HG03469 (cell line): ENCODE data around the gene TOMM5.
"Not testable (repeated sequence)": the region's sequence is repeated elsewhere in the genome, so short reads cannot be mapped to it uniquely, and the experiment has no call there.

Experiments used
- ATAC-seq: cut with Tn5 transposase; IDR thresholded peaks from one replicate; pipeline ENCODE4 v1.9.1; 2021; ENCODE audit warnings: mild to moderate bottlenecking, moderate library complexity, moderate number of reproducible peaks; ENCODE audit not compliant: unreplicated experiment

The TOMM5 gene

DNA sequence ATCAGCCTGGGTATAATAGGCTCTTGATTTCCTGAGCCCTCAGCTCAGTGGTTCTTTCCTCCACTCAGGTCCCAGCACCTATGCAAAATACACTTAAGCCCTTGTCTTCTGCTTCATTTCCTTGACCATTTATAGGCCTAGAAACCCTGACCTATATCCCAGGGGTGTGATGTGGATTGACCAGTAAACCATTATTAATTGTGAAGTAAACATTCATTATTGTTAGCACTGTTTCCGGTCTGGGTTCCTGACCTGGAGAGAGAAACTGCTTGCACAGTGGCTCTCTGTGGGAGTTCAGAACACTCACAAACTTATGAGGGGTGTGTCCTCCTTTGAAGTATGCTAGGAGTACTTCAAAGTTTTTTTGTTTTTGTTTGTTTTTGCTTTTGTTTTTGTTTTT lies 19.6 kb upstream of the TOMM5 start:
- no peak for ATAC-seq

DNA sequence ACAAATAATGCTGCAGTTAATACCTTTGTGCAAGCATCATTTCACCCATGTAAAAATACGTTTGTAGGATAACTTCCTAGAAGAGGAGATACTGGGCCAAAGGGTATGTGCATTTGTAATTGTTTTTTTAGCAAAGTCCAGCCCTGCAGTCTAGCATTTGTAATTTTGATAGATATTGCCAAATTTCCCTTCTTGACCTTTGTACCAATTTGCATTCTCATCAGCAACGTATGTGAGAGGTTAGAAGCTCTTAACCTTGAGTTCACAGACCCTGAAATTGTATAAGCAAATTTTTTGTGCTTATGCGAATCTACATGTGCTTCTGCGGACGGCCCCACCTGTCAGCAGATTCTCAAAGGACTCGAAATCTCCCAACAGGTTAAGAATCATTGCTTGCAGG lies 18.6 kb upstream of the TOMM5 start:
- ATAC-seq, result no peak

DNA sequence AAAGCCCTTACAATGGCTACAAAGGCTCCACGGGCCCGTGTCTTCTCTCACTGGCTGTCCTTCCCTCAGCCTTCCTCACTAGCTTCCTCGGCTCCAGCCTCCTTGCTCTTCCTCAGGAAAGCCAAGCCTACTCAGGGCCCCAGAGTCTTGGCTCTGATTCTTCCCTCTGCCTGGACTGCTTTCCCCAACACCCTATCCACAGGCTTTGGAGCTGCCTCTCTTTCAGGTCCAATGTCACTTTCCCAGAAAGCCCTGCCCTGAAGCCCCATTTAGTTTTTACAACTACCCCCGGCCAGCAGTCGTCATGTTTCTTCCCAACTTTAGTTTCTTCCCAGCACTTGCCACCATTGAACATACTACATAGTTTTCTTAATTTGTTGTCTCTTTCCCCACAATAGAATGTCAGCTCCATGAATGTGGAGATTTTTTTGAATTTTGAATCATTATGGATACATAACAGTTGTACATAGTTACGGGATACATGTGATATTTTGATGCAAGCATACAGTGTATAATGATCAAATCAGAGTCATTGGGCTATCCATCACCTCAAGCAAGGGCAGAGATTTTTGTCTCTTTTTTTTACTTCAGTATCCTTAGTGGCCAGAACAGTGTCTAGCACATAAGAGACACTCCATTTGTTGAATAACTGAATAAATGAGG lies 17.5 kb upstream of the TOMM5 start:
- ATAC-seq, result no peak

GRCh38 chr9:37608250-37608649 lies 15.9 kb upstream of the TOMM5 start:
- ATAC-seq, result no peak

DNA sequence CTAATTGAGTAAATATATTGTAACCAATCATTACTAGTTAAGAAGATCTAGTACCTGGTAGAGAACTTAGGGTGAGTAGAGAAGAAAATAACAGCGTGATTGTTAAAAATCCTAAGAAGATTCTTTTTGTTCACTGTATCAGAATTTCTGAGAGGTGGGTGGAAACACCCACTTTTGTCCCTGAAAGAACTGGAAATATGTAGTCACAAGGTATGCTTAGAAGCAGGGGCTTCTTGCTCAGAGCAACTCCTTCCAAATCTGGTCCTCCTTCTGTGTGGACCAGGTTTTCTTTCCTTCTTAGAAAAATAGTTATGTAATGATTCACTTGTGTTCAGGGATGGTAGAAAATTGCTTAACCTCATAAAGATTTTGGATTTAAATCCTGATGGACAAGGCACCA lies 11.9 kb upstream of the TOMM5 start:
- ATAC-seq, result no peak

DNA sequence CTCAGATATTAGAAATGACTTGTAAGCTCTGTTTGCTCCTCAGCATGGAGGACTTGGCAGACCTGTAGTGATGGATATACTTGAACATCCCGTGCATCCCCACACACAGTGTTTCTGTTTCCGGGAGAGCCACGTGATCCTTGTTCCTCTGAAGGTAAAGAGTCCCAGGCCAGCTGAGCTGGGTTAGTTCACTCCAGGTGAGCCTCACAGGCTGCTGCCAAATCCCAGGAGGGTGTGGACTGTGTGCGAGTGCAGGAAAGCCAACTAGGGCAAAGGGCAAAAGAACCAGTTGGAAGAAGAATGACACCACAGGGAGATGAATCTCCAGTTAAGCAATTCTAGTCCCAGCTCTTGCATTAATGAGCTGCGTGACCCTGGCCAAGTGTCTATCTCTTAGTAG lies 10.4 kb upstream of the TOMM5 start:
- no peak for ATAC-seq

GRCh38 chr9:37602061-37602460 lies 9.7 kb upstream of the TOMM5 start:
- ATAC-seq, result not testable (repeated sequence)

GRCh38 chr9:37596504-37596903 lies 4.1 kb upstream of the TOMM5 start:
- ATAC-seq, result no peak

DNA sequence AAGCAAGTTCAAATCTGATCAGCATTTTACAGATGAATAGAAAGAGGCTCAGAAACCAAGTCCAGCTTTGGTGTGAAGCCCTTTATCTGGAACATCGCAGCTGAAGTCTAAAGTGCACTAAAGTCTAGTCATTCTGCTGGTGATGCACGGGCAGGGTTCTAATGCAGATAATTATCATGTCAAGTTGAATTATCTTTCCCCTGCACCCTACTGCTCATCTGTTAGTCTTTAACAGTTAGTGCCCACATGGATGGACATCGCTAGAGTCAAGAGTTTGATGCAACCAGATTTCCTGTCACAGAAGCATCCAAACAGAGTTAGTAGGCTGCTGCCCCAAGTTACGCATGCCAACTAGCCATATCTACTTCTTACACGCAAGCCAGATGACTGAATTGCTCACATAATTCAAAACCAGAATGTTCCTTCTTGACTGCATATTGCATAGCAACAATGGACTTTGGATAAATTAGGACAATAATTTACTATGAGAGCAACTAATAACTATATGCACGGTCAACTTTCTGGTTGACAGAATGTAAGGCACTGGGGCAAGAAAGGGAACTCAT lies 1.6 kb upstream of the TOMM5 start:
- no peak for ATAC-seq

GRCh38 chr9:37587521-37587920 lies 4.9 kb downstream of the TOMM5 start:
- no peak for ATAC-seq

DNA sequence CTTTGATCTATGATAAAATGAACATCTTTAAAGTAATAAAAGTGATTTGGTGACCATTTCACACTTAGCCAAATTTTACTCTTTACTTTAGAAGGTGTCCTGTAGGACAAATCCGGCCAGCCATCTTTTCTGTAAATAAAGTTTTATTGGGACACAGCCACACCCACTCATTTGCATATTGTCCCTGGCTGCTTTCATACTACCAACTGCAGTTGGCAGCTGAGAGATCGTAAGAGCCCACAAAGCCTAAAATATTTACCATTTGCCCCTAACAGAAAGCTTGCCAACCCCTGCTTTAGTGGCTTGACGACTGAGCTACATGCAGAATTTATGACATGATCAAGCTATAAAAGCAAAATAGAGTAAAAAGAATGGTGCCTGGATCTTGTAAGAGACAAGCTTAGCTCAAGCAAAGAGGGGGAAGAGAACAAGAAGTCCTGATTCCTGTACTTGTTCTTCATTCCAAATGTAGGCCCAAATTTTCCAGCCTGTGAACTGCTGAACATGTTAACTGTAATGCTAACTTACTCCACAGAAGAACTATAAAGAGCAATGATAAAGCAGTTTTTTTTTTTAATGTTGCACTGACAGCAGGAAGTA lies 8.8 kb downstream of the TOMM5 start:
- no peak for ATAC-seq

- ATAC-seq, result no peak
These were observed 9.7 kb downstream of the TOMM5 start for GRCh38 chr9:37582548-37583157.

GRCh38 chr9:37575921-37576721 lies 16.3 kb downstream of the TOMM5 start, which contains the start of gene FBXO10:
TSS of gene FBXO10 (minus strand) at chr9:37576380. CDS start at chr9:37541768, 34,612 bp downstream.
- peak; percentile 37 for ATAC-seq

- no peak for ATAC-seq
These were observed 16.9 kb downstream of the TOMM5 start for GRCh38 chr9:37575511-37575914.

DNA sequence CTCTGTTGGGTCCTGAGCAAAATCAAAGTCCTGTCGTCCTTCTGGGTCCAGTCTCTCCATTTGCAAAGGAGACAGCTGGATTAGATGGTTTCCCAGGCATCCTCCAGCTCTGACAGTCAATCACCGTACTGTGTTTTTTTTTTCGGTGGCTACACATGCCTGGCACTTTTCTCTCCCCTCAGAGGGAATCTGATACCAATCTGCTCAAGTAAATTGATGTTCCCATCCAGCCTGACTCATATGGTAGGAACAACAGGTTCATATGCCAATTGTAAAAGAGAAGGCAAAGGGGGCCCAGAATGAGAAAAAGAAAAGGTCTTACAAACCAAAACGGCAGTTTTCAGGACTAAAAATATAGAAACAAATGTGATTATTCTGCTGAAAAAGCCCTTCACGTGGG lies 17.4 kb downstream of the TOMM5 start:
- ATAC-seq, result no peak

DNA sequence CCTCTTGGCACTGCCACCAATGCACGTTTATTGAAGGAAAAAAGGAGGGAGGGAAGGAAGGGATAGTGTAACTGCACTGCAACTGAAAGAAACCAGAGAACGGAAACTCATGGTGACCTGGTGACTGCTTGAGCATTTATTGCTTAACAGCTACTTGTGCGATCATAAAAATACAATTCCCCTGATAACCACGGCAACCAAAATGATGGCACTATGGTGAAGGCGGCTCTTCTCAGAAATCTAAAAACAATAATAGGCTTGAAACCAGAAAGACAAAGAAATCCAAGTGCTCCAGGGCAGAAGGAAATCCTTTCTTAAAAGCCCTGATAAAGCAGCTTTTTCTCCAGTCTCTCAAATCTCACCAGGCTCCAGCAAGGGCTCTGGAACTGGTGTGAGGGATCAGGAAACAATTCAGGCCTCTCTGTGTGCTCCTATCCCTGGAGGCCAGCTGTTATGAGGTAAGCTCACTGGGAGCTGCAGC lies 18.1 kb downstream of the TOMM5 start:
- ATAC-seq, result no peak

GRCh38 chr9:37571282-37571681 lies 21.1 kb downstream of the TOMM5 start:
- no peak for ATAC-seq

- ATAC-seq, result no peak
These were observed 25.7 kb downstream of the TOMM5 start for GRCh38 chr9:37566716-37567115.

DNA sequence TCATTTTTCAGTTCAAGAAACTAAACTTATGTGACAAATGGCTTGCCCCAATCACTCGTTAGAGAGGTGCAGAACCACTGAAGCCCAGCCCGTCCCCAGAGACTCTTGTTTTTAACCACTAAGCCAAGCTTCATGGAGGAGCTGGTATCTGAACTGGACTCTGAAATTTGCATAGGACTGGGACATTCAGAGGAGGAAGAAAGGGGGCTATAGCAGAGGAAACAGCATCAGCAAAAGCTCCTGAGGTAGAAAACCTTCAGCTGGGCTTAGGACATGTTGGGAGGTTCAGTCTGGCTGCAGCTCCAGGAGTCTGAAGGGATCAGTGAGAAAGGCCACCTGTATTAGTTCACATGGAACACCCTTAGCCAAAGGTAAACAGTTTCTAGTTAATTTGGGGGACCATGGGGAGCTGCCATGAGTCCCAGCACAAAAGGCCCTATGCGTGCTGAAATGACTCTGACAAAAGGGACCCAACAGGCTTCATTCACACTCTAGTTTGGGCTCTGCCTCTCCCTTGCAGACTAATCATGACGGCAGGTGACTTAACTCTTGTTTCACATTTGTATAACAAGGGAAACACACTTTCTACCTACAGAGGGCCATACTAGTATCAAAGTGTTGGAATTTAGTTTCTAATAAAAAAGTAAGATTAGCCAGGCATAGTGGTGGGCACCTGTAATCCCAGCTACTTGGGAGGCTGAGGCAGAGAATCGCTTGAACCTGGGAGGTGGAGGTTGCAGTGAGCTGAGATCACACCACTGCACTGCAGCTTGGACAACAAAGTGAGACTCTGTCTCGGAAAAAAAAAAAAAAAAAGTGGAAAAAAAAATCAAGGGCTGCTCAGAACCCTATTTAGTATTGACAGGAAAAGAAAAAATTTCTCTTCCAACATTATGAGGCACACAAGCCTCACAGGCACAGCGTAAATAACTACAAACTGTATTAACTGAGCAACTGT lies 26.5 kb downstream of the TOMM5 start:
- ATAC-seq, result peak; percentile 77

DNA sequence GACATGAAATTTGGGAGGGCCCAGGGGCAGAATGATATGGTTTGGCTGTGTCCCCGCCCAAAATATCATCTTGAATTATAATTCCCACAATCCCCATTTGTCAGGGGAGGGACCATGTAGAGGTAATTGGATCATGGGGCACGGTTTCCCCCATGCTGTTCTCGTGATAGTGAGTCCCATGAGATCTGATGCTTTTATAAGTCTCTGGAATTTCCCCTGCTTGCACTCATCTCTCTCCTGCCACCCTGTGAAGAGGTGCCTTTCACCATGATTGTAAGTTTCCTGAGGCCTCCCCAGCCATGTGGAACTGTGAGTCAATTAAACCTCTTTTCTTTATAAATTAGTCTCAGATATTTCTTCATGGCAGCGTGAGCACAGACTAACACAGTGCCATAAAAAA lies 27.5 kb downstream of the TOMM5 start:
- ATAC-seq, result no peak
